Astrocyte (in vitro differentiated cells and primary cell): ENCODE data around the gene NID2. TPM values are rescaled to one million over a fixed set of nuclear protein-coding genes. Genes with fewer than 3 reads are reported as not detected.

Source experiments
- DNase-seq: peaks from one replicate; pipeline ENCODE4 v3.0.0-alpha.2; 2010; ENCODE audit warnings: low read depth
- FAIRE-seq: peaks from 2 replicates; lab custom pipeline; 2011; peaks lifted over from hg19 to GRCh38; lab: Jason Lieb, UNC
- H2AFZ ChIP-seq: 2 replicates; pipeline ENCODE4 v1.6.0; 2012; ENCODE audit warnings: low read depth, low read length, inconsistent platforms
- H3K27ac ChIP-seq: 2 replicates; pipeline ENCODE4 v1.5.1; 2011; ENCODE audit warnings: low read depth, low read length, inconsistent platforms
- H3K27me3 ChIP-seq: 2 replicates; pipeline ENCODE4 v1.6.0; 2011; ENCODE audit warnings: low read length, inconsistent platforms; ENCODE audit not compliant: insufficient read depth
- H3K36me3 ChIP-seq: 2 replicates; pipeline ENCODE4 v1.5.1; 2011; ENCODE audit warnings: low read length, inconsistent platforms; ENCODE audit not compliant: insufficient read depth
- H3K4me1 ChIP-seq: 2 replicates; pipeline ENCODE4 v1.5.1; 2011; ENCODE audit warnings: low read length, inconsistent platforms; ENCODE audit not compliant: insufficient read depth
- H3K4me2 ChIP-seq: 2 replicates; pipeline ENCODE4 v1.6.0; 2012; ENCODE audit warnings: low read length, inconsistent platforms
- H3K4me3 ChIP-seq: 2 replicates; pipeline ENCODE4 v1.5.1; 2011; ENCODE audit warnings: low read depth, mild to moderate bottlenecking, low read length, inconsistent platforms; ENCODE audit not compliant: insufficient read depth
- H3K79me2 ChIP-seq: 2 replicates; pipeline ENCODE4 v1.6.0; 2012; ENCODE audit warnings: mild to moderate bottlenecking, low read length, inconsistent platforms; ENCODE audit not compliant: insufficient read depth
- H3K9ac ChIP-seq: 2 replicates; pipeline ENCODE4 v1.6.0; 2012; ENCODE audit warnings: mild to moderate bottlenecking, low read length, inconsistent platforms
- H3K9me3 ChIP-seq: 2 replicates; pipeline ENCODE4 v1.5.1; 2012; ENCODE audit warnings: low read depth, mild to moderate bottlenecking, low read length, inconsistent platforms; ENCODE audit not compliant: insufficient read depth
- H4K20me1 ChIP-seq: 2 replicates; pipeline ENCODE4 v1.6.0; 2012; ENCODE audit warnings: low read length, inconsistent platforms; ENCODE audit not compliant: insufficient read depth
- H3K27ac Mint-ChIP-seq: one replicate; pipeline ENCODE4 v1.8.0; 2021; ENCODE audit warnings: mild to moderate bottlenecking, mixed read lengths; ENCODE audit not compliant: unreplicated experiment
- H3K27me3 Mint-ChIP-seq: one replicate; pipeline ENCODE4 v1.8.0; 2021; ENCODE audit warnings: low read depth, mixed read lengths; ENCODE audit not compliant: unreplicated experiment
- H3K36me3 Mint-ChIP-seq: one replicate; pipeline ENCODE4 v1.8.0; 2021; ENCODE audit warnings: low read depth, mixed read lengths; ENCODE audit not compliant: unreplicated experiment
- H3K4me1 Mint-ChIP-seq: one replicate; pipeline ENCODE4 v1.8.0; 2021; ENCODE audit warnings: low read depth, mixed read lengths; ENCODE audit not compliant: unreplicated experiment
- H3K4me3 Mint-ChIP-seq: one replicate; pipeline ENCODE4 v1.8.0; 2021; ENCODE audit warnings: mild to moderate bottlenecking, moderate library complexity, mixed read lengths; ENCODE audit not compliant: unreplicated experiment
- H3K9me3 Mint-ChIP-seq: one replicate; pipeline ENCODE4 v1.8.0; 2021; ENCODE audit warnings: mild to moderate bottlenecking, mixed read lengths; ENCODE audit not compliant: unreplicated experiment
- EZH2 ChIP-seq: IDR thresholded peaks from 2 replicates; pipeline ENCODE4 v1.6.1; 2012; ENCODE audit warnings: mild to moderate bottlenecking, low read length, inconsistent platforms; ENCODE audit not compliant: insufficient read depth
- total RNA-seq: library from RNA; stranded (reverse); gene quantifications from 2 replicates; pipeline ENCODE4 v1.2.1, GENCODE V29; 2021
- TF ChIP-seq, protein P1 (sequence below): IDR thresholded peaks from 2 replicates; pipeline ENCODE4 v1.5.1; 2011; ENCODE audit warnings: low read depth, mild to moderate bottlenecking, inconsistent platforms, low read length, moderate library complexity; ENCODE audit not compliant: insufficient read depth

Gene NID2
- total RNA-seq, 1 donor from 2014 or later: 22.3 TPM

DNA sequence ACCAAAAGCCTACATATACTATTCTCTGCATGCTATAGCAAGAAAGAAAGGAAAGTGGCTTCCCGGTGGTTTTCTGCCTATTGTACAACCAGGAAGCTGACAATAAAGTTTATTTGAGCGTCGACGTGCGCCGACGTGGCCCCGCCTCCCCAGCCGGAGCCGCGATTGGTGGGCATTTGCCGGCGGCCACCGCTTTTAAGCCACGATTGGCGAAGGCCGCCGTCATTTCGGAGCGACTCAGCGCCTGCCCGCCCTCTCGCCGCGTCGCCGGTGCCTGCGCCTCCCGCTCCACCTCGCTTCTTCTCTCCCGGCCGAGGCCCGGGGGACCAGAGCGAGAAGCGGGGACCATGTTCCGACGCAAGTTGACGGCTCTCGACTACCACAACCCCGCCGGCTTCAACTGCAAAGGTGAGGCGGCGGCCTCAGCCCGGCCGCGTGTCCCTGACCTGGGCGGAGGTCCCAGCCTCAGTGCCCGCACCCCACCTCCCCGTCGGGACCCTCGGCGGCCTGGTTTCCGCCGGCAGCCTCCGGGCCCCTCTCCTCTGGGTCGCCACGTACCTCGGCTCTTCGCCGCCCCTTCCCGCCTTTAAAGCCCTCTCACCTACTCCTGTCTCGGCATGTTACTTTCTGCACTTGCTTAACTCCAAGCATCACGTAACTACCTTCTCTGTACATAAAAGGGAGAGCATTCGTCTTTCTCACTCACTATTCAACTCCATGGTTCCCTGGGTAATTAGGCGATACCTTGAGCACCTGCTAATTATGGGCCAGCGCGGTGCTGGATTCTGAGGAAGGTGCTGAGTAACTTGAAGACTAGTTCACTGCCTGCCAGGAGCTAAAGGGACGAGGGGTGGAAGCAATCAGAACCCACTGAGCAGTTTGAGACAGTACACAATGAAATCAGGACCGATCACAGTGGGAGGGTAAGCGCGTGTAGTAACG, 79.3 kb downstream of the NID2 start, which contains the start of gene RTRAF:
TSS of gene RTRAF (plus strand) at position 254 of the 942 bp plus-strand sequence. CDS start at position 348, 94 bp downstream.
- FAIRE-seq (peak; percentile 29), DNase-seq (peak; percentile 88)
- Histone ChIP-seq H3K27me3 (no peaks in the 10 kb centered on the region), H3K36me3 (peaks cover 27% of the 10 kb centered on the region), H3K79me2 (peaks cover 51% of the 10 kb centered on the region), H4K20me1 (peaks cover 13% of the 10 kb centered on the region), H2AFZ (peak within 1 kb of the TSS; percentile 91), H3K9me3 (no peaks in the 10 kb centered on the region), H3K4me1 (peaks cover 14% of the 10 kb centered on the region), H3K27ac (peak within 1 kb of the TSS; percentile 87), H3K4me3 (peak within 1 kb of the TSS; percentile 95), H3K9ac (peak within 1 kb of the TSS; percentile 94), H3K4me2 (peak within 1 kb of the TSS; percentile 93)
- TF ChIP-seq, protein P1, sequence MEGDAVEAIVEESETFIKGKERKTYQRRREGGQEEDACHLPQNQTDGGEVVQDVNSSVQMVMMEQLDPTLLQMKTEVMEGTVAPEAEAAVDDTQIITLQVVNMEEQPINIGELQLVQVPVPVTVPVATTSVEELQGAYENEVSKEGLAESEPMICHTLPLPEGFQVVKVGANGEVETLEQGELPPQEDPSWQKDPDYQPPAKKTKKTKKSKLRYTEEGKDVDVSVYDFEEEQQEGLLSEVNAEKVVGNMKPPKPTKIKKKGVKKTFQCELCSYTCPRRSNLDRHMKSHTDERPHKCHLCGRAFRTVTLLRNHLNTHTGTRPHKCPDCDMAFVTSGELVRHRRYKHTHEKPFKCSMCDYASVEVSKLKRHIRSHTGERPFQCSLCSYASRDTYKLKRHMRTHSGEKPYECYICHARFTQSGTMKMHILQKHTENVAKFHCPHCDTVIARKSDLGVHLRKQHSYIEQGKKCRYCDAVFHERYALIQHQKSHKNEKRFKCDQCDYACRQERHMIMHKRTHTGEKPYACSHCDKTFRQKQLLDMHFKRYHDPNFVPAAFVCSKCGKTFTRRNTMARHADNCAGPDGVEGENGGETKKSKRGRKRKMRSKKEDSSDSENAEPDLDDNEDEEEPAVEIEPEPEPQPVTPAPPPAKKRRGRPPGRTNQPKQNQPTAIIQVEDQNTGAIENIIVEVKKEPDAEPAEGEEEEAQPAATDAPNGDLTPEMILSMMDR: no peak
- no peak for TF ChIP-seq EZH2
- peak within 1 kb of the TSS; percentile 96 for H3K4me3 Mint-ChIP-seq
- no peaks in the 10 kb centered on the region for H3K27me3 Mint-ChIP-seq
- peaks cover 3% of the 10 kb centered on the region for H3K9me3 Mint-ChIP-seq
- H3K27ac Mint-ChIP-seq: peak within 1 kb of the TSS; percentile 70
- H3K36me3 Mint-ChIP-seq: peaks cover 2% of the 10 kb centered on the region
- H3K4me1 Mint-ChIP-seq: peaks cover 5% of the 10 kb centered on the region

DNA sequence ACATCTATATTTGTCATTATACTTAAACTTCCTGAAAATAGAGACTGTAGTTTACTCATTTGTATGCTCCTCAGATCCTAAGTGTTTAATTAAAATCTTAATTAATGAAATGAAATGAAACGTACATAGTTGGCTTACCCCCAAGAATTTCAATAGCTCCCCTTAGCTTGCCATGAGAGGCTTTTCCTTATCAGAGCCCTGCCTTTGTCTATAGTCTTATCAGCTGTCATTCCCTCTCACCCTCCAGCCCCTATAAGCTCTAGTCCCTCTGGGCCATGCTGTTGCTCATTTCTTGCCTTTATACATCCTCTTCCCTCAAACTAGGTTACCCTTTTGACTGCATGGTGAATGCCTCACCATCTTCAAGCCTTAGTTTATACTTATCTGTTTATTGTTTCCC, 80.6 kb downstream of the NID2 start:
- TF ChIP-seq, protein P1: no peak
- H3K4me3 Mint-ChIP-seq: no peak overlapping the region
- Histone ChIP-seq H3K9ac (no peak overlapping the region), H2AFZ (peak overlapping the region; percentile 91), H3K4me2 (no peak overlapping the region), H3K27ac (no peak overlapping the region), H3K27me3 (no peaks in the 10 kb centered on the region), H4K20me1 (no peaks in the 10 kb centered on the region), H3K79me2 (peaks cover 38% of the 10 kb centered on the region), H3K36me3 (peaks cover 13% of the 10 kb centered on the region), H3K4me3 (no peak overlapping the region), H3K4me1 (peaks cover 14% of the 10 kb centered on the region), H3K9me3 (no peaks in the 10 kb centered on the region)
- H3K27me3 Mint-ChIP-seq: no peaks in the 10 kb centered on the region
- H3K9me3 Mint-ChIP-seq: peaks cover 6% of the 10 kb centered on the region
- peaks cover 2% of the 10 kb centered on the region for H3K36me3 Mint-ChIP-seq
- H3K4me1 Mint-ChIP-seq: peaks cover 5% of the 10 kb centered on the region
- no peak overlapping the region for H3K27ac Mint-ChIP-seq
- FAIRE-seq (no peak), DNase-seq (no peak)
